ENCODE results near the gene SIAH2.

SIAH2 gene

GRCh38 chr3:150763122-150763840 is at the start of gene SIAH2:
SIAH2 (minus strand) TSS chr3:150763169; CDS start chr3:150762849, 320 bp downstream.
- peak within 1 kb of the TSS; percentile 89 for H3K27ac ChIP-seq

GRCh38 chr3:150811984-150812383 is 49.0 kb upstream of the SIAH2 start:
- TF ChIP-seq CTCF (IDR thresholded peaks at IDR 0.05) = no peak
- TF ChIP-seq ZFX (IDR thresholded peaks at IDR 0.05; ENCODE audit: borderline replicate concordance) = no peak
- no peak overlapping the region for H3K27ac ChIP-seq

More at GRCh38 chr3:150763122-150763840, at the start of gene SIAH2:
- TF ChIP-seq CTCF (IDR thresholded peaks at IDR 0.05) = no peak

GRCh38 chr3:150810641-150811040 is 47.7 kb upstream of the SIAH2 start:
- no peak for TF ChIP-seq ZFX (IDR thresholded peaks at IDR 0.05; ENCODE audit: borderline replicate concordance)
- no peak for TF ChIP-seq CTCF (IDR thresholded peaks at IDR 0.05)
- H3K27ac ChIP-seq = no peak overlapping the region

GRCh38 chr3:150806185-150806835 is 43.3 kb upstream of the SIAH2 start:
- TF ChIP-seq ZFX (IDR thresholded peaks at IDR 0.05; ENCODE audit: borderline replicate concordance) (no peak), CTCF (IDR thresholded peaks at IDR 0.05) (no peak)
- H3K27ac ChIP-seq = no peak overlapping the region

- TF ChIP-seq ZFX (IDR thresholded peaks at IDR 0.05; ENCODE audit: borderline replicate concordance) = no peak
- no peak for TF ChIP-seq CTCF (IDR thresholded peaks at IDR 0.05)
- H3K27ac ChIP-seq = no peak overlapping the region
Observed at GRCh38 chr3:150805354-150805753, 42.4 kb upstream of the SIAH2 start.

- TF ChIP-seq CTCF (IDR thresholded peaks at IDR 0.05) (no peak), ZFX (IDR thresholded peaks at IDR 0.05; ENCODE audit: borderline replicate concordance) (no peak)
- H3K27ac ChIP-seq = no peak overlapping the region
Observed at GRCh38 chr3:150803440-150803985, 40.5 kb upstream of the SIAH2 start.

- no peak for TF ChIP-seq CTCF (IDR thresholded peaks at IDR 0.05)
- TF ChIP-seq ZFX (IDR thresholded peaks at IDR 0.05; ENCODE audit: borderline replicate concordance) = no peak
- no peak overlapping the region for H3K27ac ChIP-seq
Observed at GRCh38 chr3:150800722-150801121, 37.8 kb upstream of the SIAH2 start.
